Lung microvascular endothelial cell (primary cell): Measurements from ENCODE around the gene SLC35E2B. TPM values are rescaled to one million over a fixed set of nuclear protein-coding genes. Genes with fewer than 3 reads are reported as not detected.

Source experiments
- DNase-seq, 2 donors: peaks; one replicate each; pipeline versions ENCODE4 v3.0.0 to v3.0.0-alpha.2; 2010; ENCODE audit warnings: low read depth in 2 of 2
- total RNA-seq: library from RNA; depleted of rRNA; stranded (reverse); fragments of >200 nt; gene quantifications from 2 replicates; pipeline ENCODE4 v1.2.1, GENCODE V29; 2014

The SLC35E2B gene
- total RNA-seq, 1 donor from 2014 or later, result 21.6 TPM

DNA sequence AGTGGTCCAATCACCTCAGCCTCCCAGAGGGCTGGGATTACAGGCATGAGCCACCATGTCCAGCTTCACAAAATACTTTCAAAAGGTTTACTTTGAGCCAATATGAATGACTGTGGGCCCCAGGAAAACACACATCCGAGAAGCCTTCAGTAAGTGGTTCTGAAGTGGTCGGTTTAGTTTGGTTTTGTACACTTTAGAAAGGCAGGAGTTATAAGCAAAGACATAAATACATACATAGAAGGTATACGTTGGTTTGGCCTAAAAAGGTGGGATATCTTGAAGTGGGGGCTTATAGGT lies 80.5 kb downstream of the SLC35E2B start:
- DNase-seq, result no peak

DNA sequence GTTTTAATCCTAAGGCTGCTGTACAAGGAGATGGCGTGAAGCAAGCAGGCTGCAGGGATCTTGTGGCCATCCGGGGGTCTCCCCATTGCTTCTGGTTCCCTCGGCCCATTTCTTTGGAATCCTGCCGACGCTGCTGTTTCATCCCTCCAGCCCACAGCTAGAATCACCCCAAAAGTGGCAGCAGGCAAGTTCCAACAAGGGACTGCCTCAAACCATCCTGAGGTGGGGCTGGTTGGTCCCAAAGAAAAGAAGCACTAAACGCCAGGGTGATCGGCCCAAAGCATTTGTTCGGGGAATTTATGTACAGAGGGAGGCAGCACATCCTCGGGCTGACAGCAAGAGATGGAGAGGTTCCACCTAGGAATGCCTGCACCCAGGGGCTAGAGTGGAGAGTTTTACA lies 81.8 kb downstream of the SLC35E2B start:
- no peak for DNase-seq

DNA sequence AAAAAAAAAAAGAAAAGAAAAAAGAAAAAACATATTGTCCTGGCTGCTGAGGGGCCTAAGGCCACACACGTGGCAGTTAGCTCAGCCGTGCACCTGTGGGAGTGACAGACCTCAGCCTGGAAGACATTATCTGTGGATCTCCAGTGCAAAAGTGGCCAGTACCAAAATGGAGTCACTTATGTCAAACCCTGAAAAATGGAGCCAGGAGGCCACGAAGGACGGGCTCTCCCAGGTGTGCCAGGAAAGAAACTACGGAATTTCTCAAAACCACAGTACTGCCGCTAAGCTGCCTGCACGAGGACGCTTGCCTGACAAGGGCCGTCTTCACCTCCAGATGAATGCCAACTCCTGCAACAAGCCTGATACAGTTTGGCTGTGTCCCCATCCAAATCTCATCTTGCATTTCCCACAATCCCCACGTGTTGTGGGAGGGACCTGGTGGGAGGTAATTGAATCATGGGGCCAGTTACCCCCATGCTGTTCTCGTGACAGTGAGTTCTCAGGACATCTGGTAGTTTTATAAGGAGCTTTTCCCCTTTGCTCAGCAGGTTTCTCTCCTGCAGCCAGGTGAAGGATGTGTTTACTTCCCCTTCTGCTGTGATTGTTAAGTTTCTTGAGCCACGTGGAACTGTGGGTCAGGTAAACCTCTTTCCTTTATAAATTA lies 82.6 kb downstream of the SLC35E2B start:
- DNase-seq, result no peak

Other genes with a start within 250 kb of the SLC35E2B start
- gene ATAD3C, start 243.1 kb downstream of the SLC35E2B start, total RNA-seq, result under 0.01 TPM in 2 replicates
- 13.5 and 19.4 TPM in 2 replicates for gene ATAD3B, start 221.0 kb downstream of the SLC35E2B start, total RNA-seq
- 17.1 and 22.2 TPM in 2 replicates for gene ATAD3A, start 180.6 kb downstream of the SLC35E2B start, total RNA-seq
- gene TMEM240, start 152.2 kb downstream of the SLC35E2B start, total RNA-seq, result 1.1 and 1.4 TPM in 2 replicates
- gene SSU72, start 117.9 kb downstream of the SLC35E2B start, total RNA-seq, result 49.3 and 50.8 TPM in 2 replicates
- gene FNDC10, start 92.7 kb downstream of the SLC35E2B start, total RNA-seq, result 0.44 and 0.99 TPM in 2 replicates
- 20.5 and 51.6 TPM in 2 replicates for gene MIB2, start 77.3 kb downstream of the SLC35E2B start, total RNA-seq
- 0.44 and 1.2 TPM in 2 replicates for gene MMP23B, start 60.6 kb downstream of the SLC35E2B start, total RNA-seq
- 4.6 and 5.8 TPM in 2 replicates for gene CDK11B, start 33.8 kb downstream of the SLC35E2B start, total RNA-seq
- gene CDK11A, start 31.6 kb upstream of the SLC35E2B start, total RNA-seq, result 4.4 and 10.5 TPM in 2 replicates
- 25.3 and 34.7 TPM in 2 replicates for gene NADK, start 85.7 kb upstream of the SLC35E2B start, total RNA-seq
- gene GNB1, start 198.3 kb upstream of the SLC35E2B start, total RNA-seq, result 72.4 and 93.5 TPM in 2 replicates
- gene CALML6, start 222.5 kb upstream of the SLC35E2B start, total RNA-seq, result not detected in 2 replicates
- gene TMEM52, start 226.5 kb upstream of the SLC35E2B start, total RNA-seq, result under 0.01 and 0.20 TPM in 2 replicates